ENCODE data around the gene C11orf68.
"Not testable (repeated sequence)": the region's sequence is repeated elsewhere in the genome, so short reads cannot be mapped to it uniquely, and the experiment has no call there.

The C11orf68 gene

GRCh38 chr11:65918211-65919140 lies at the start of gene C11orf68:
TSS of gene C11orf68 (minus strand) at chr11:65919062. CDS start at chr11:65919031, 31 bp downstream.
- no peak for FAIRE-seq

- FAIRE-seq = no peak
These were observed 48.6 kb upstream of the C11orf68 start for GRCh38 chr11:65967329-65967934.

GRCh38 chr11:65965986-65966762 lies 47.3 kb upstream of the C11orf68 start:
- no peak for FAIRE-seq

- no peak for FAIRE-seq
These were observed 46.0 kb upstream of the C11orf68 start for GRCh38 chr11:65964906-65965305.

GRCh38 chr11:65962141-65962564 lies 43.3 kb upstream of the C11orf68 start:
- no peak for FAIRE-seq

GRCh38 chr11:65961267-65962140 lies 42.6 kb upstream of the C11orf68 start, which contains the start of gene SART1:
TSS of gene SART1 (plus strand) at chr11:65961734. CDS start at chr11:65961781, 47 bp downstream.
- FAIRE-seq = peak; percentile 94

- no peak for FAIRE-seq
These were observed 42.0 kb upstream of the C11orf68 start for GRCh38 chr11:65960824-65961266.

- no peak for FAIRE-seq
These were observed 40.0 kb upstream of the C11orf68 start for GRCh38 chr11:65958774-65959420.

GRCh38 chr11:65958291-65958690 lies 39.4 kb upstream of the C11orf68 start:
- no peak for FAIRE-seq

GRCh38 chr11:65954771-65955170 lies 35.9 kb upstream of the C11orf68 start:
- no peak for FAIRE-seq

GRCh38 chr11:65953471-65953870 lies 34.6 kb upstream of the C11orf68 start:
- no peak for FAIRE-seq

- no peak for FAIRE-seq
These were observed 33.2 kb upstream of the C11orf68 start for GRCh38 chr11:65952052-65952521.

- not testable (repeated sequence) for FAIRE-seq
These were observed 32.8 kb upstream of the C11orf68 start for GRCh38 chr11:65951641-65952040.

- not testable (repeated sequence) for FAIRE-seq
These were observed 31.8 kb upstream of the C11orf68 start for GRCh38 chr11:65950711-65951110.

- FAIRE-seq = no peak
These were observed 28.8 kb upstream of the C11orf68 start for GRCh38 chr11:65947603-65948125.

GRCh38 chr11:65947133-65947532 lies 28.3 kb upstream of the C11orf68 start:
- FAIRE-seq = no peak

GRCh38 chr11:65946655-65947054 lies 27.8 kb upstream of the C11orf68 start:
- FAIRE-seq = no peak

GRCh38 chr11:65945941-65946558 lies 27.2 kb upstream of the C11orf68 start:
- no peak for FAIRE-seq

GRCh38 chr11:65945430-65945911 lies 26.6 kb upstream of the C11orf68 start, which contains the start of gene TSGA10IP:
TSS of gene TSGA10IP (plus strand) at chr11:65945480. CDS start at chr11:65945676, 196 bp downstream.
- no peak for FAIRE-seq

- FAIRE-seq = no peak
These were observed 25.9 kb upstream of the C11orf68 start for GRCh38 chr11:65944767-65945166.

Measured in A204.1 (cell line).